ENCODE measurements around the gene ACE. TPM values are rescaled to one million over a fixed set of nuclear protein-coding genes. Genes with fewer than 3 reads are reported as not detected.

Gene ACE
- total RNA-seq, 1 donor from 2014 or later: 22.8 TPM

- no peak for DNase-seq (ENCODE audit: low spot score)
These were observed 2.0 kb upstream of the ACE start for GRCh38 chr17:63474586-63475460.

GRCh38 chr17:63475491-63476412 is 1.1 kb upstream of the ACE start:
- no peak for DNase-seq (ENCODE audit: low spot score)

- DNase-seq (ENCODE audit: low spot score): no peak
These were observed 405 bp upstream of the ACE start for GRCh38 chr17:63476459-63476853.

- no peak for DNase-seq (ENCODE audit: low spot score)
These were observed 899 bp downstream of the ACE start for GRCh38 chr17:63477480-63478440.

- DNase-seq (ENCODE audit: low spot score): peak; percentile 71
These were observed 2.1 kb downstream of the ACE start for GRCh38 chr17:63478814-63479494.

GRCh38 chr17:63479495-63480184 is 2.8 kb downstream of the ACE start:
- DNase-seq (ENCODE audit: low spot score): no peak

GRCh38 chr17:63480192-63480784 is 3.4 kb downstream of the ACE start:
- DNase-seq (ENCODE audit: low spot score): no peak

- DNase-seq (ENCODE audit: low spot score): no peak
These were observed 4.1 kb downstream of the ACE start for GRCh38 chr17:63480826-63481487.

- DNase-seq (ENCODE audit: low spot score): no peak
These were observed 4.6 kb downstream of the ACE start for GRCh38 chr17:63481488-63481870.

- no peak for DNase-seq (ENCODE audit: low spot score)
These were observed 5.6 kb downstream of the ACE start for GRCh38 chr17:63482509-63482908.

- no peak for DNase-seq (ENCODE audit: low spot score)
These were observed 6.2 kb downstream of the ACE start for GRCh38 chr17:63483038-63483437.

GRCh38 chr17:63483655-63484575 is 7.1 kb downstream of the ACE start:
- no peak for DNase-seq (ENCODE audit: low spot score)

GRCh38 chr17:63486317-63487013 is 9.6 kb downstream of the ACE start:
- no peak for DNase-seq (ENCODE audit: low spot score)

- no peak for DNase-seq (ENCODE audit: low spot score)
These were observed 10.1 kb downstream of the ACE start for GRCh38 chr17:63487014-63487339.

GRCh38 chr17:63488851-63489250 is 12.0 kb downstream of the ACE start:
- DNase-seq (ENCODE audit: low spot score): no peak

- DNase-seq (ENCODE audit: low spot score): no peak
These were observed 12.4 kb downstream of the ACE start for GRCh38 chr17:63489291-63489690.

GRCh38 chr17:63490329-63490728 is 13.5 kb downstream of the ACE start:
- DNase-seq (ENCODE audit: low spot score): no peak

All from mucosa of gallbladder (tissue), 1 donor.